Motor neuron (in vitro differentiated cells): ENCODE results near the gene ENPP1. TPM values are rescaled to one million over a fixed set of nuclear protein-coding genes. Genes with fewer than 3 reads are reported as not detected.
"Not testable (repeated sequence)": the region's sequence is repeated elsewhere in the genome, so short reads cannot be mapped to it uniquely, and the experiment has no call there.

ENCODE experiments used
- ATAC-seq, 8 experiments: fragments of 200-7000 bp; cut with Tn5 transposase; replicated peaks in 6 of 8; 2 replicates each; pipeline ENCODE4 v1.8.0; 2021; ENCODE audit warnings: mild to moderate bottlenecking in 8 of 8, moderate library complexity in 8 of 8
- H3K27ac ChIP-seq, 2 donors: fragments of 250-450 bp; sonication (Bioruptor Pico); 2 replicates each; pipeline ENCODE4 v1.9.0; 2021; ENCODE audit warnings: antibody characterized with exemption in 2 of 2, mild to moderate bottlenecking in 2 of 2, moderate library complexity in 1 of 2
- H3K4me1 ChIP-seq, 2 donors: fragments of 250-450 bp; sonication (Bioruptor Pico); replicated peaks in 1 of 2; 2 replicates each; pipeline ENCODE4 v1.6.1; 2021; ENCODE audit warnings: antibody characterized with exemption in 2 of 2, mild to moderate bottlenecking in 2 of 2, moderate library complexity in 1 of 2
- H3K4me3 ChIP-seq, 5 donors: fragments of 250-450 bp; sonication (Bioruptor Pico); 2 replicates each; pipeline ENCODE4 v1.9.0; 2021; ENCODE audit warnings: antibody characterized with exemption in 5 of 5, mild to moderate bottlenecking in 5 of 5, moderate library complexity in 4 of 5
- WGBS, 10 experiments: fragments of 450-650 bp; shearing (Covaris generic); methylation state at CpG; one replicate each; pipeline ENCODE4 v1.0.0; 2022; 5-methylcytosine and 5-hydroxymethylcytosine counted together
- in situ Hi-C, 9 experiments: fragments of 400-800 bp; cut with MboI; loops; one replicate each; pipeline ENCODE4 v1.15.0; 2021; ENCODE audit warnings: low sequenced_read_pairs in 9 of 9, low pct_unique_long_range_greater_than_20kb in 2 of 9; ENCODE audit not compliant: unreplicated experiment in 9 of 9
- total RNA-seq, 8 experiments: library from RNA; unstranded; fragments of 300-600 nt; gene quantifications; 2 replicates each; pipeline versions ENCODE4 v1.2.3 to v1.2.4, GENCODE V29; 2022

Gene ENPP1
- total RNA-seq, 8 experiments from 2014 or later, result 1.0 to 40.2 (median 2.5) TPM

GRCh38 chr6:131898718-131899117, 90.9 kb downstream of the ENPP1 start:
- WGBS, 10 experiments, result 0 to 90% (median 73%) methylated on average over 1 of the region's 1 CpG; no CpG with 5 or more reads in 5 of the 10 experiments
- in situ Hi-C loops, result loop anchor here in 2 of 9 experiments (25.0 kb wide), 1 partner anchor 211 kb away; no protein-coding TSS in a partner anchor
- no peak overlapping the region for H3K27ac ChIP-seq
- ATAC-seq, result no peak
- H3K4me3 ChIP-seq, result no peak overlapping the region
- H3K4me1 ChIP-seq, result no peaks in the 10 kb centered on the region

- no peak for ATAC-seq
- H3K4me1 ChIP-seq, result no peaks in the 10 kb centered on the region
- in situ Hi-C loops, result loop anchor here in 6 of 9 experiments (25.0 kb wide), 3 partner anchors 213 to 587 kb away; no protein-coding TSS in a partner anchor
- H3K27ac ChIP-seq, result no peak overlapping the region
- no peak overlapping the region for H3K4me3 ChIP-seq
Observed at GRCh38 chr6:131900231-131900630, 92.4 kb downstream of the ENPP1 start.

GRCh38 chr6:131901326-131901873, 93.6 kb downstream of the ENPP1 start:
- not testable (repeated sequence) for ATAC-seq, H3K27ac ChIP-seq, H3K4me1 ChIP-seq, H3K4me3 ChIP-seq
- in situ Hi-C loops, result loop anchor here in 6 of 9 experiments (25.0 kb wide), 3 partner anchors 214 to 586 kb away; no protein-coding TSS in a partner anchor
- WGBS, 10 experiments, result 34 to 95% (median 86%) methylated on average over 1 to 3 of the region's 5 CpGs; no CpG with 5 or more reads in 1 of the 10 experiments

GRCh38 chr6:131903734-131904133, 95.9 kb downstream of the ENPP1 start:
- WGBS, 10 experiments, result 33 to 50% methylated on average over 1 of the region's 12 CpGs; no CpG with 5 or more reads in 8 of the 10 experiments
- not testable (repeated sequence) for H3K27ac ChIP-seq, H3K4me3 ChIP-seq, ATAC-seq, H3K4me1 ChIP-seq
- in situ Hi-C loops, result loop anchor here in 6 of 9 experiments (25.0 kb wide), 3 partner anchors 216 to 584 kb away; no protein-coding TSS in a partner anchor

DNA sequence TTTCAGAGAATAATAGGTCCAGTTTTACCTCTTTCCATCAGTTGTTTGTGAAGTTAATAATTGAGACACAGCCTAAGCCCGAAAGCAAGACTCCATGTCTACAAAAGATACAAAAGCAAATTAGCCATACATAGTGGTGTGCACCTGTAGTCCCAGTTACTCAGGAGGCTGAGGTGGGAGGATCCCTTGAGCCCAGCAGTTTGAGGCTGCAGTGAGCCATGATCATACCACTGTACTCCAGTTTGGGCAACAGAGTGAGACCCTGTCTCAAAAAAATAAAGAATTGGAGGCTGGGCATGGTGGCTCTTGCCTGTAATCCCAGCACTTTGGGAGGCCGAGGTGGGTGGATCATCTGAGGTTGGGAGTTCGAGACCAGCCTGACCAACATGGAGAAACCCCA, 101.0 kb downstream of the ENPP1 start:
- in situ Hi-C loops, result loop anchor here in 6 of 9 experiments (25.0 kb wide), 3 partner anchors 221 to 579 kb away; no protein-coding TSS in a partner anchor
- H3K4me3 ChIP-seq, H3K27ac ChIP-seq, H3K4me1 ChIP-seq, ATAC-seq: not testable (repeated sequence)
- WGBS, 10 experiments, result 33 to 100% (median 60%) methylated on average over 1 to 3 of the region's 3 CpGs; no CpG with 5 or more reads in 1 of the 10 experiments

GRCh38 chr6:131909408-131910218, 101.8 kb downstream of the ENPP1 start:
- in situ Hi-C loops, result loop anchor here in 7 of 9 experiments (10.0 to 25.0 kb wide), 4 partner anchors 215 to 578 kb away; no protein-coding TSS in a partner anchor
- 18 to 100% (median 58%) methylated on average over 1 to 4 of the region's 4 CpGs; no CpG with 5 or more reads in 1 of the 10 experiments for WGBS, 10 experiments

GRCh38 chr6:131910219-131910589, 102.4 kb downstream of the ENPP1 start:
- Histone ChIP-seq H3K4me3 (no peak overlapping the region), H3K27ac (no peak overlapping the region), H3K4me1 (peaks cover 0 to 6% of the 10 kb centered on the region in 2 donors)
- in situ Hi-C loops, result loop anchor here in 7 of 9 experiments (10.0 to 25.0 kb wide), 4 partner anchors 215 to 577 kb away; no protein-coding TSS in a partner anchor
- 71 to 100% (median 95%) methylated on average over 1 of the region's 1 CpG; no CpG with 5 or more reads in 2 of the 10 experiments for WGBS, 10 experiments
- ATAC-seq, result peak in 1 of 8 experiments; percentile 9

More at GRCh38 chr6:131909408-131910218, 101.8 kb downstream of the ENPP1 start:
- Histone ChIP-seq H3K4me1 (peaks cover 0 to 6% of the 10 kb centered on the region in 2 donors), H3K27ac (no peak overlapping the region), H3K4me3 (no peak overlapping the region)
- ATAC-seq, result peak; percentile 74 to 97 (median 84)

DNA sequence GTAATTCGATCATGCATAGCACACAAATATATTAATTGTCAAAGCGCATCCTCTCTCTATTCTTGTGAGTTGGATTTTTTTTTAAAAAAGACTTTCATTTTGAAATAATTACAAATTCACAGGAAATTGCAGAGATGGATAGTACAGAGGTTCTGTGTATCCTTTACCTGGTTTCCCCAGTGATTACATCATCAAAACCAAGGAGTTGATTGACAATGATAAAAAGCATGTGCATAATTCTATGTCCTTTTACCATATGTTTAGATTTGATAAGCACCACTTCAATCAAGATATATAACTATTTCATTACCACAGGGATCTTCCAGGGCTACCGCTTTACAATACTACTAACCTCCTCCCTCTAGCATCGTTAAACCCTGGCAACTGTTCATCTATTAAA, 103.1 kb downstream of the ENPP1 start:
- H3K27ac ChIP-seq, result no peak overlapping the region
- no peak overlapping the region for H3K4me3 ChIP-seq
- in situ Hi-C loops, result loop anchor here in 7 of 9 experiments (10.0 to 25.0 kb wide), 4 partner anchors 216 to 576 kb away; no protein-coding TSS in a partner anchor
- H3K4me1 ChIP-seq, result peaks cover 0 to 6% of the 10 kb centered on the region in 2 donors
- no peak for ATAC-seq
- 45 to 76% (median 67%) methylated on average over 2 to 4 of the region's 4 CpGs; no CpG with 5 or more reads in 1 of the 10 experiments for WGBS, 10 experiments

- Histone ChIP-seq H3K4me3 (no peak overlapping the region), H3K4me1 (peaks cover 0 to 6% of the 10 kb centered on the region in 2 donors), H3K27ac (no peak overlapping the region)
- 30 to 93% (median 86%) methylated on average over 2 to 3 of the region's 3 CpGs for WGBS, 10 experiments
- no peak for ATAC-seq
- in situ Hi-C loops, result loop anchor here in 7 of 9 experiments (10.0 to 25.0 kb wide), 4 partner anchors 217 to 575 kb away; no protein-coding TSS in a partner anchor
Observed at GRCh38 chr6:131911951-131912350, 104.1 kb downstream of the ENPP1 start.

DNA sequence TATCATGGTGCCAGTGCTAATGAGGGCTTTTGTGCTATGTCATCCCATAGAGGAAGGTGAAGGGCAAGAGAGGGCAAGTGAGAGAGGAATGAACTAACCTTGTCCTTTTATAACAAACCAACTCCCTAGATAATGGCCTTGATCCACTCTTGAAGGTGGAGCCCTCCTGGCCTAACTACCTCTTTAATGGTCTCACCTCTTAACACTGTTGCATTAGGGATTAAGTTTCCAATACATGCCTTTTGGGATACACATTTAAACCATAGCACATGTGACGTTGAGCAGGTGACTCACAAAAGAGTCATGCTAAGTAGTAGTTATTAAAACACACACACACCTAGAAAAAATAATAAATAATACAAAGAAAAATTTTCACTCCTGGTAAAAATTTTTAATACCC, 106.4 kb downstream of the ENPP1 start:
- 0 to 100% (median 40%) methylated on average over 1 of the region's 1 CpG; no CpG with 5 or more reads in 5 of the 10 experiments for WGBS, 10 experiments

GRCh38 chr6:131914967-131915751, 107.3 kb downstream of the ENPP1 start:
- WGBS, 10 experiments, result 10 to 84% (median 60%) methylated on average over 1 to 10 of the region's 10 CpGs
- in situ Hi-C loops, result loop anchor here in 7 of 9 experiments (10.0 to 25.0 kb wide), 4 partner anchors 220 to 572 kb away; no protein-coding TSS in a partner anchor
- Histone ChIP-seq H3K27ac (no peak overlapping the region), H3K4me3 (no peak overlapping the region), H3K4me1 (peaks cover 0 to 6% of the 10 kb centered on the region in 2 donors)
- ATAC-seq, result peak in 5 of 8 experiments; percentile 31 to 93 (median 86)

More for the DNA sequence above, 106.4 kb downstream of the ENPP1 start:
- H3K4me1 ChIP-seq, result peaks cover 0 to 6% of the 10 kb centered on the region in 2 donors
- ATAC-seq, result no peak
- in situ Hi-C loops, result loop anchor here in 7 of 9 experiments (10.0 to 25.0 kb wide), 4 partner anchors 219 to 573 kb away; no protein-coding TSS in a partner anchor
- H3K4me3 ChIP-seq, result no peak overlapping the region
- H3K27ac ChIP-seq, result no peak overlapping the region
